ENCODE results near the gene TMEM163.

DNA sequence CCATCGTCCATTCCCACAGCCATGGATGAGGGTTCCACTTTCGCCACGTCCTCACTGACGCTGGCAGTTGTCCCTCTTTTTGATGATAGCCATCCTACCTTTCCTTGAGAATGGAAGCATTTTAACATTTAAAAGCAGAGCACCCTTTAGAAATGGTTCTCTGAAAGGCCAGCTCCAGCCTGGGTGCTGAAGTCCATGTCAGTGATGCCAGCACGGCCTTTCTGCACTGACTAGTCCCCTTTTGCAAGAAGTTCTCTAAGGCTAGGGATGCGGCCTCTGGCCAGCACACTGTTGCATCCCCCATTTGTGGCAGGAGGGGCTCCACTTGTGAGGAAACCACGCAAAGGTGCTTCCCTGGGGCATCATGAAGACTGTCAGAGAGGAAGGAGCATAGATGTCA lies 261.4 kb downstream of the TMEM163 start:
- TF ChIP-seq, protein P1, sequence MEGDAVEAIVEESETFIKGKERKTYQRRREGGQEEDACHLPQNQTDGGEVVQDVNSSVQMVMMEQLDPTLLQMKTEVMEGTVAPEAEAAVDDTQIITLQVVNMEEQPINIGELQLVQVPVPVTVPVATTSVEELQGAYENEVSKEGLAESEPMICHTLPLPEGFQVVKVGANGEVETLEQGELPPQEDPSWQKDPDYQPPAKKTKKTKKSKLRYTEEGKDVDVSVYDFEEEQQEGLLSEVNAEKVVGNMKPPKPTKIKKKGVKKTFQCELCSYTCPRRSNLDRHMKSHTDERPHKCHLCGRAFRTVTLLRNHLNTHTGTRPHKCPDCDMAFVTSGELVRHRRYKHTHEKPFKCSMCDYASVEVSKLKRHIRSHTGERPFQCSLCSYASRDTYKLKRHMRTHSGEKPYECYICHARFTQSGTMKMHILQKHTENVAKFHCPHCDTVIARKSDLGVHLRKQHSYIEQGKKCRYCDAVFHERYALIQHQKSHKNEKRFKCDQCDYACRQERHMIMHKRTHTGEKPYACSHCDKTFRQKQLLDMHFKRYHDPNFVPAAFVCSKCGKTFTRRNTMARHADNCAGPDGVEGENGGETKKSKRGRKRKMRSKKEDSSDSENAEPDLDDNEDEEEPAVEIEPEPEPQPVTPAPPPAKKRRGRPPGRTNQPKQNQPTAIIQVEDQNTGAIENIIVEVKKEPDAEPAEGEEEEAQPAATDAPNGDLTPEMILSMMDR (IDR thresholded peaks at IDR 0.05): no peak
- no peak for TF ChIP-seq POLR2A (IDR thresholded peaks at IDR 0.05)
- TF ChIP-seq POLR2AphosphoS5 (IDR thresholded peaks at IDR 0.05): no peak
- TF ChIP-seq EP300 (IDR thresholded peaks at IDR 0.05): no peak

Data from stomach (tissue), 4 donors.